HEK293T (cell line): ENCODE measurements around the gene UPK2.

ENCODE experiments used
- CTCF ChIA-PET: fragments of 350-600 bp; formaldehyde crosslinking; extraction: SDS; loops from one replicate; lab custom pipeline; 2021; ENCODE audit warnings: antibody characterized with exemption, inconsistent platforms; lab: Yijun Ruan, JAX
- POLR2A ChIA-PET: fragments of 350-600 bp; formaldehyde crosslinking; extraction: SDS; loops from one replicate; lab custom pipeline; 2020; ENCODE audit warnings: antibody characterized with exemption, inconsistent platforms; lab: Yijun Ruan, JAX
- DNase-seq: peaks from one replicate; pipeline ENCODE4 v3.0.0; 2012; ENCODE audit warnings: mixed read lengths; ENCODE audit errors: extremely low spot score
- ARNT ChIP-seq: fragments of 450-650 bp; IDR thresholded peaks from 2 replicates; pipeline ENCODE4 v1.6.1; 2017; ENCODE audit warnings: mild to moderate bottlenecking
- BHLHE40 ChIP-seq: fragments of 450-650 bp; IDR thresholded peaks from 2 replicates; pipeline ENCODE4 v1.6.1; 2016; ENCODE audit warnings: mild to moderate bottlenecking, moderate library complexity, borderline replicate concordance
- CTBP1 ChIP-seq: fragments of 450-650 bp; IDR thresholded peaks from 2 replicates; pipeline ENCODE4 v1.6.1; 2016; ENCODE audit warnings: borderline replicate concordance
- ELF4 ChIP-seq: fragments of 450-650 bp; IDR thresholded peaks from 2 replicates; pipeline ENCODE4 v1.6.1; 2017; ENCODE audit warnings: antibody characterized with exemption
- FOXA1 ChIP-seq: fragments of 450-650 bp; IDR thresholded peaks from 2 replicates; pipeline ENCODE4 v1.6.1; 2016; ENCODE audit warnings: mild to moderate bottlenecking
- FOXK2 ChIP-seq: fragments of 450-650 bp; IDR thresholded peaks from 2 replicates; pipeline ENCODE4 v1.6.1; 2016; ENCODE audit warnings: mild to moderate bottlenecking
- FOXM1 ChIP-seq: fragments of 450-650 bp; IDR thresholded peaks from 2 replicates; pipeline ENCODE4 v1.6.1; 2017; ENCODE audit warnings: mild to moderate bottlenecking, borderline replicate concordance
- HDGF ChIP-seq: fragments of 450-650 bp; IDR thresholded peaks from 2 replicates; pipeline ENCODE4 v1.6.1; 2017; ENCODE audit warnings: antibody characterized with exemption, borderline replicate concordance
- L3MBTL2 ChIP-seq: fragments of 450-650 bp; conservative IDR thresholded peaks from 2 replicates; pipeline ENCODE4 v1.6.1; 2016; ENCODE audit warnings: mild to moderate bottlenecking
- LEF1 ChIP-seq: fragments of 450-650 bp; IDR thresholded peaks from 2 replicates; pipeline ENCODE4 v1.6.1; 2017; ENCODE audit warnings: mild to moderate bottlenecking, borderline replicate concordance
- NFRKB ChIP-seq: fragments of 450-650 bp; IDR thresholded peaks from 2 replicates; pipeline ENCODE4 v1.6.1; 2016; ENCODE audit warnings: mild to moderate bottlenecking, moderate library complexity
- SP1 ChIP-seq: fragments of 450-650 bp; IDR thresholded peaks from 2 replicates; pipeline ENCODE4 v1.6.1; 2017
- SUZ12 ChIP-seq: fragments of 450-650 bp; IDR thresholded peaks from 2 replicates; pipeline ENCODE4 v1.6.1; 2016; ENCODE audit warnings: mild to moderate bottlenecking
- TARDBP ChIP-seq: fragments of 450-650 bp; IDR thresholded peaks from 2 replicates; pipeline ENCODE4 v1.6.1; 2016
- ZNF384 ChIP-seq: fragments of 450-650 bp; IDR thresholded peaks from 2 replicates; pipeline ENCODE4 v1.6.1; 2016
- TF ChIP-seq, protein P1 (sequence below): fragments of 450-650 bp; IDR thresholded peaks from 2 replicates; pipeline ENCODE4 v1.6.1; 2016

Gene UPK2

DNA sequence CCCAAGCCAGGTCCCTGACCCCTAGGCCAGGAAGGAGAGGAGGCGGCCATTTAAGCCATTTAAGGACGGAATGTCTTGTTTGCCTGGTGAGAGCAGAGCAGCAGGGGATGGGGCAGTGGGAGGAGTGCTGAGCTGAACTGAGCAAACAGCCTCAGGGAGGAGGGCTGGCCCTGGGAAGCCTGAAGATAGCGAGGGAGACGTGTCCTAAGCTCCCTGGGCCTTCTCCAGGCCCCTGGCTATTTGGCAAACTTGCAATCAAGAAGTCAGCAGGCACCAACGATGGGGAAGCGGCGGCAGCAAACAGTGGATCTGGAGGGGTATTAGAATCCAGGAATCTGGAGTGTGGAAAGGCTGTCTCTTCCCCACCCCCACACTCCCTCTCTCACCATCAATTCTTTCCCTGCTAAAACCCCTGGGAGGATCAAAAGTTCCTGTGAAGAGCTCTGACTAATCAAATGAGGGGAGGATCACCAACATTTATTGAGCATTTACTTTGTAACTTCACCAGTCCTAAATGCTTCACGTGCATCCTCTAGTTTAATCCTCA is 39.2 kb upstream of the UPK2 start:
- peak; percentile 48 for DNase-seq
- no peak for TF ChIP-seq LEF1
- TF ChIP-seq CTBP1, result 0 out of 2 replicates have a peak, but pooled peaks have one; percentile 8
- no peak for TF ChIP-seq BHLHE40
- no peak for TF ChIP-seq SP1
- ChIA-PET POLR2A (interaction anchor here (0.9 kb wide), 1 partner anchor 9 kb away, joined by 3 read pairs; the partner anchor contains the start of gene BCL9L), CTCF (interaction anchor here (0.6 kb wide), 1 partner anchor 99 kb away, joined by 3 read pairs; no protein-coding TSS in a partner anchor)

DNA sequence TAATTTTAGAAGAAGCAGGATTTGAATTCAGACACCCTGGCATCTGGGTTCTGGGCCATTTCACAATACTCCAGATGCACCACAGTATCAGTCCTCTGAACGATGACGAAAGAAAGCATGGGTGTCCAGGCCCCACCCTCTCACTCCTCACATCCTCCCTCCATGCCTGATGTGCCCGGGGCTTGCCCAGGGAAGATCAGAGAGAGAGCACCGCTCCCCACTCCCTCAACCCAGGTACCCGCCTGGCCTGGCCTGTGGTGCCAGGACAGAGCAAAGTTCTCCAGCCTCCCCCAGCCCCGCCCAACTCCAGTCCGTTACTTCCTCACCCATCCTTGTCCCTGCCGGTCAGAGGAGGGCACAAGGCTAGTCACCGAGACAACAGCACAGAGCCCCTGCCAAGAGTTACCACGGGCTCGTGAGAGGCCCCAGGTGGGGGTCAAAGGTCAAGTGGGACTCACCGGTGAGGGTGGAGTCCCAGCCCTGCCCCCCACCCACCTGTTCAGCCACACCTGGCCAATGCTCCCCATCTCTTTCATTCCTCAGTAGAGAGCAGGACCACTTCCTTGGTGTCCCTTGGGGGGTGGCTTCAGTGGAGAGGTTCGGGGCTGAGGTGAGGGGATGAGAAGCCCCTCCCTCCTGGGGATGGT is 38.5 kb upstream of the UPK2 start:
- DNase-seq, result no peak
- TF ChIP-seq LEF1, result no peak
- TF ChIP-seq FOXM1, result no peak
- no peak for TF ChIP-seq HDGF
- TF ChIP-seq CTBP1, result no peak
- no peak for TF ChIP-seq SUZ12
- TF ChIP-seq L3MBTL2, result no peak
- TF ChIP-seq SP1, result no peak
- TF ChIP-seq BHLHE40, result no peak
- TF ChIP-seq ELF4, result no peak
- TF ChIP-seq FOXA1, result no peak
- POLR2A ChIA-PET, result no interaction called here
- CTCF ChIA-PET, result interaction anchor here (0.6 kb wide), 1 partner anchor 98 kb away, joined by 3 read pairs; no protein-coding TSS in a partner anchor

DNA sequence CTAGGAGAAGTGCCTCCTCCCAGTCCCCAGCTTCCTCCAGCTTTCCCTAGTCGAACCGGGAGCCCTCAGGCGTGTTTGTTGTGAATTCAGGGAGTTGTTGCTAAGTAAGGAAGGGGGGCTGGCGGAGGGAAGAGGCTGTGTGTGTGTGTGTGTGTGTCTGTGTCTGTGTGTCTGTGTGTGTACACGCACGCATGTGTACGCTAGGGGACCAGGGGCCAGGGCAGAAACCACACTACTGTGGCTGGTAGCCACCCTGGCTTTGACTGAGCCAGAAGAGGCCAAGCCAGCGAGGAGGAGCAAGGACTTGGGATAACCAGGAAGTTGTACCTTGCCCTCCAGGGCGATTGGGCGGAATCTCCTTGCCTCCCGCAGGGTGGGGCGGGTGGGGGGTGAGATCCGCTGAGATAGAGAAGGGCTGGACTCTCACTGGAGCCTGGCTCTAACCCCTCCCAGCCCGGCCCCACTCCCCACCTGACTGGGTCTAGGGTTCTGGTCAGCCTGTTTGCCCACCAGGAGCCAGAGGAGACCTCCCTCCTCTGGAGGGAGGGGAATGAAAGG is 37.9 kb upstream of the UPK2 start:
- POLR2A ChIA-PET, result no interaction called here
- peak; percentile 31 for DNase-seq
- no peak for TF ChIP-seq L3MBTL2
- no peak for TF ChIP-seq TARDBP
- TF ChIP-seq, protein P1, sequence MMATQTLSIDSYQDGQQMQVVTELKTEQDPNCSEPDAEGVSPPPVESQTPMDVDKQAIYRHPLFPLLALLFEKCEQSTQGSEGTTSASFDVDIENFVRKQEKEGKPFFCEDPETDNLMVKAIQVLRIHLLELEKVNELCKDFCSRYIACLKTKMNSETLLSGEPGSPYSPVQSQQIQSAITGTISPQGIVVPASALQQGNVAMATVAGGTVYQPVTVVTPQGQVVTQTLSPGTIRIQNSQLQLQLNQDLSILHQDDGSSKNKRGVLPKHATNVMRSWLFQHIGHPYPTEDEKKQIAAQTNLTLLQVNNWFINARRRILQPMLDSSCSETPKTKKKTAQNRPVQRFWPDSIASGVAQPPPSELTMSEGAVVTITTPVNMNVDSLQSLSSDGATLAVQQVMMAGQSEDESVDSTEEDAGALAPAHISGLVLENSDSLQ, result no peak
- TF ChIP-seq FOXM1, result no peak
- CTCF ChIA-PET, result no interaction called here

DNA sequence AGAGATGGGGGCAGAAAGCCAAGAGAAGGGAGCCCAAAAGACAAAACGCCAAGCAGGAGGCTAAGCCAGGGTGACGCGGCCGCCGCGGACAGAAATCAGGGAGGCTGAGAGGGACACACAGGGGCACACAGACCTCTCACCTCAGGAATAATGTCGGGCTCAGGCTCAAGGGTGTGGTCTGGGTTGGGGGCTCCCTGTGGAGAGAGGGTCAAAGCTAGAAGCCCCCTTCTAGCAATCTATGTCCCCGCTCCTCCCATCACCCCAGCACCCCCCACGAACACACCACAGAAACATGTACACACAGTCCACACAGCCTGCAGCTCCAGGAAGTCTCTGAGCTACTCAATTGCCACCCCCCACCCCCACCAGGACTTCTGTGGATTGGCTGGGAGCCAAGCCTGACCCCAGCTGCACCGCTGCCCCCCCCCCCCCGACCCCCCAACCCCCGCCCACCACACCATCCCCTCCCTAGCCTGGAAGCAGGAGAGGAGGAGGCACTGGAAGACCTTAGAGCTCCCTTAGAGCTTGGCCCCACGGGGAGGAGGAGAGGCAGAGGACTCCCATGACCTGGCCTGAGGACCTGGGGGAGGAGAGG is 37.3 kb upstream of the UPK2 start:
- ChIA-PET CTCF (no interaction called here), POLR2A (no interaction called here)
- TF ChIP-seq, protein P1, result no peak
- TF ChIP-seq ELF4, result no peak
- TF ChIP-seq CTBP1, result no peak
- TF ChIP-seq SP1, result no peak
- TF ChIP-seq ZNF384, result no peak
- TF ChIP-seq LEF1, result no peak
- no peak for TF ChIP-seq HDGF
- no peak for TF ChIP-seq TARDBP
- TF ChIP-seq FOXA1, result no peak
- no peak for TF ChIP-seq ARNT
- no peak for TF ChIP-seq FOXK2
- TF ChIP-seq SUZ12, result no peak
- no peak for TF ChIP-seq NFRKB
- TF ChIP-seq BHLHE40, result no peak
- no peak for TF ChIP-seq FOXM1
- TF ChIP-seq L3MBTL2, result no peak
- no peak for DNase-seq

DNA sequence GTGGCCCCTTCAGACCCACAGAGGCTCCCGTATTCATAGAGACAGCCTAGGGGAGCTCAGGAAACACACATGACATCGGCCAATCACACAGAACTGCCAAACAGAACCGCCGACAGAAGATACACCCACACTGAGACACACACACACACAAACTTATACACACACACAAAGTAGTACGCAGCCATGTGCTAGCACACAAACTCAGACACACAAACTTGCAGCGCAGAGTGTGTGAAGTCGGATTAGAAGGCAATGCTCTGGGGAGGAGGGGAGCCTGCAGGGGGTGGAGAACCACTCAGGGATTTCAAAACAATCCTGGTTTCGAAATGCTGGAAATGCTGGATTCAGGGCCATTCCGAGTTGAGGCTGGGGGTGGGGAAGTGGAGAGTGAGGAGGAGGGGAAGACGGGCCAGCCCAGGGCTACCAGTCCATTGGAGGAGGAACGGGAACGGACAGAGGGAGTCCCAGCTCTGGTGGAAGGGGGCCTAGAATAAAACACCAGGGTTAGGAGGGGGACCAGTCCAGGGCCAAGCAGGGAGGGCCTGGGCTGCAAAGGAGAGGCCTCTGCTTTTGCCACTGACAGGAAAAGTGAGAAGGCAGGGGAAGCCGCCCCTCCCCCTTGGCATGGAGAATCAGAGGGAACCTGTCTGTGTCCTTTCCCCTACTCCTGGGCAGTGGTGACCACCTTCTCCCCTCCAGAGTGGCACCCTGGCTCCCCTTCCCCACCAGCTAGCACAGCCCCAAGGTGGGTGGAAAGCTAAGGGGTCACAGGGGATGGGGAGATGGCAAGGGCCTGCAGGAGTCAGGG is 34.8 kb upstream of the UPK2 start:
- DNase-seq, result no peak
- no peak for TF ChIP-seq ZNF384
- TF ChIP-seq L3MBTL2, result no peak; the same call in 1 of the 2 replicates
- TF ChIP-seq ARNT, result no peak
- TF ChIP-seq FOXA1, result no peak
- POLR2A ChIA-PET, result interaction anchor here (0.8 to 1.5 kb wide), 3 partner anchors 12 to 130 kb away, joined by 3 to 4 read pairs (median 3); partner anchors contain the start of gene DDX6
- CTCF ChIA-PET, result no interaction called here

DNA sequence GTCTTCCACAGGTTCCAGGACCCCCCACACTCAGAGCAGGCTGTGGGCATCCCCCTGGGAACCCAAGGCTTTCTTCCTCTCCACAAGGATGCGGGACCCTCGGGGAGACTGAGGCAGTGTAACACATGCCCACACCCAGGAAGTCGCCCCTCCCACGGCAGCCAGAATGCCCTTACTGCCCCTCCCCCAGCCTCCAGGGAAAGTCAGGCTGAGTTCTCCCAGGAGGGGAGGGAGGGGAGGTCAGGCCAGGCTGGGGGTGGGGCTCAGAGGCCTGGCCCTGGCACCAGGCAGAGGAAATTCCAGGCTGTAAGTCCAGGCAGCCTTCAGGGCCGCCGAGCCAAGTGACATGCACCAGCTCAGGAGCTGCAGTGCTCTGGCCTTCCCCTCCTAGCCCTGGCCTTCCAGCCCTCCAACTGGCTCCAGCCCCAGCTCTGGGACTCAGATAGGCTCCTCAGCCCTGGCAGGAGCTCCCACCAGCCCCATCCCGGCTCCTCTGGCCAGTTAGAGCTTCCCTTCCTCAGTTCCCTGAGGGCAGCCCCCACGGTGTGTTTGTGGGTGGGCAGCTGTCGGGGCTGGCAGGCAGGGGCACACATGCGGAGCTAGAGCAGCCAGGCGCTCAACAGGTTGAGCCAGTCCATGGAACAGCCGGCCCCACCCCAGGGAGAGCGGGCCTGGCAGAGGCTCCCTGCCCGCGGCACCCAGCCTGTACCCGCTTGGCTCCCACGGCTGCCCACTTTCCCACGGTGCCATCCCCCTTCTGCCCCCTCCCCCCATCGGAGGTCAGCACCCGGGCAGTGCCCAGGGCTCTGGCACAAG is 34.0 kb upstream of the UPK2 start:
- ChIA-PET CTCF (interaction anchor here (1.2 kb wide), 1 partner anchor 13 kb away, joined by 4 read pairs; no protein-coding TSS in a partner anchor), POLR2A (interaction anchor here (0.8 to 1.5 kb wide), 5 partner anchors 10 to 131 kb away, joined by 3 to 4 read pairs (median 3); partner anchors contain the start of genes CENATAC and DDX6)
- DNase-seq, result no peak
- TF ChIP-seq BHLHE40, result no peak
- no peak for TF ChIP-seq FOXM1
- no peak for TF ChIP-seq NFRKB
- TF ChIP-seq ARNT, result no peak
